Hepatocyte (in vitro differentiated cells): ENCODE results near the gene TSSK3. TPM values are rescaled to one million over a fixed set of nuclear protein-coding genes. Genes with fewer than 3 reads are reported as not detected.

Experiments
- DNase-seq: peaks from one replicate; pipeline ENCODE4 v3.0.0-alpha.2; 2016; ENCODE audit warnings: low spot score
- H2AFZ ChIP-seq: fragments of 200-600 bp; sonication (generic); 2 replicates; pipeline ENCODE4 v1.6.0; 2016; ENCODE audit warnings: antibody characterized with exemption, mild to moderate bottlenecking
- H3K27ac ChIP-seq: fragments of 200-600 bp; sonication (generic); 2 replicates; pipeline ENCODE4 v1.5.1; 2016; ENCODE audit warnings: mild to moderate bottlenecking
- H3K27me3 ChIP-seq: fragments of 200-600 bp; sonication (generic); 2 replicates; pipeline ENCODE4 v1.6.1; 2016
- H3K36me3 ChIP-seq: fragments of 200-600 bp; sonication (generic); replicated peaks from 2 replicates; pipeline ENCODE4 v1.5.1; 2016; ENCODE audit warnings: low read depth; ENCODE audit not compliant: insufficient read depth
- H3K4me1 ChIP-seq: fragments of 200-600 bp; sonication (generic); 2 replicates; pipeline ENCODE4 v1.5.1; 2016; ENCODE audit warnings: mild to moderate bottlenecking, moderate library complexity; ENCODE audit not compliant: insufficient read depth
- H3K4me2 ChIP-seq: fragments of 200-600 bp; sonication (generic); 2 replicates; pipeline ENCODE4 v1.6.0; 2016
- H3K4me3 ChIP-seq: fragments of 200-600 bp; sonication (generic); 2 replicates; pipeline ENCODE4 v1.5.1; 2016; ENCODE audit warnings: mild to moderate bottlenecking
- H3K79me2 ChIP-seq: fragments of 200-600 bp; sonication (generic); 2 replicates; pipeline ENCODE4 v1.6.0; 2017; ENCODE audit warnings: mild to moderate bottlenecking
- H3K9me2 ChIP-seq: fragments of 200-600 bp; sonication (generic); replicated peaks from 2 replicates; pipeline ENCODE4 v1.6.0; 2017; ENCODE audit warnings: mild to moderate bottlenecking; ENCODE audit not compliant: insufficient read depth
- H3K9me3 ChIP-seq: fragments of 200-600 bp; sonication (generic); 2 replicates; pipeline ENCODE4 v1.5.1; 2016; ENCODE audit warnings: low read depth, mild to moderate bottlenecking
- H4K20me1 ChIP-seq: fragments of 200-600 bp; sonication (generic); 2 replicates; pipeline ENCODE4 v1.6.0; 2016; ENCODE audit warnings: mild to moderate bottlenecking; ENCODE audit not compliant: insufficient read depth, poor library complexity, severe bottlenecking
- EZH2 ChIP-seq: fragments of 200-600 bp; sonication (generic); IDR thresholded peaks from 2 replicates; pipeline ENCODE4 v1.6.1; 2016; ENCODE audit warnings: antibody characterized with exemption, mild to moderate bottlenecking, borderline replicate concordance
- EZH2phosphoT487 ChIP-seq: fragments of 200-600 bp; sonication (generic); IDR thresholded peaks from one replicate; pipeline ENCODE4 v1.6.1; 2018; ENCODE audit warnings: antibody characterized with exemption, mild to moderate bottlenecking, low read depth, moderate library complexity; ENCODE audit not compliant: unreplicated experiment, severe bottlenecking
- WGBS: methylation state at CpG from one replicate; pipeline ENCODE4 v1.1.6; 2016; ENCODE audit warnings: low lambda C conversion rate; ENCODE audit errors: missing lambda C conversion rate; 5-methylcytosine and 5-hydroxymethylcytosine counted together
- polyA plus RNA-seq: library from polyadenylated mRNA; unstranded; fragments of >200 nt; fragmentation: Nextera tagmentation; extraction: Ambion mirVana; gene quantifications from 2 replicates; pipeline ENCODE4 v1.2.1, GENCODE V29; 2016
- total RNA-seq: library from RNA; depleted of rRNA; stranded (reverse); fragments of >200 nt; gene quantifications from 2 replicates; pipeline ENCODE4 v1.2.3, GENCODE V29; 2014
- TF ChIP-seq, protein P1 (sequence below): fragments of 200-600 bp; sonication (generic); IDR thresholded peaks from 2 replicates; pipeline ENCODE4 v1.5.1; 2016; ENCODE audit warnings: antibody characterized with exemption, mild to moderate bottlenecking; ENCODE audit not compliant: poor library complexity

TSSK3 gene
- total and polyA plus RNA-seq, 2 experiments from 2014 or later = 1.4 TPM

DNA sequence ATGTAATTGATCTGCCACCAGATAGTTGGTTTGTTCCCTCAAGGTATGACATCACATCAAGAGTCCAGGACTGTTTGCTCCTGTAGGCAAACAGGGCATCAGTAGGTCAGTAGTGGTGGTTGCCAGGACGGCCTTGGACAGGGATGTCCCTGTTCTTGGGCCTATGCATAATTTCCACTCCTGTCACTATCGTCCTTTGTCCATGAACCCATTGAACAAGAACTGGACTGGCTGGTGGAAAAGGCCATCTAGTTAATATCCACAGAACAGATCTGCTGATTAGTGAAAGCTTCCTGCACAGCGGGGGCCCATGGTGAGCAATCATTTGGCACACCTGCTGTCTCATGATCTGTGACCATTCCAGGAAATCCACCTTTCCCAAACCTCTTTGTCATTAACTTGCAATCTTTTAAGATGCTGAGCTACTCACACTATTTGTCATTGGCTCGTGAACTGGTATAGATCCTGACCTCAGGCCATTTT lies 44.3 kb downstream of the TSSK3 start:
- 83% methylated on average over 4 of the region's 4 CpGs for WGBS
- Histone ChIP-seq H3K27me3 (no peaks in the 10 kb centered on the region), H3K9me2 (no peaks in the 10 kb centered on the region), H3K9me3 (no peaks in the 10 kb centered on the region), H4K20me1 (no peaks in the 10 kb centered on the region), H3K4me2 (no peak overlapping the region), H3K36me3 (no peaks in the 10 kb centered on the region), H2AFZ (no peak overlapping the region), H3K79me2 (no peaks in the 10 kb centered on the region), H3K4me1 (no peaks in the 10 kb centered on the region), H3K27ac (no peak overlapping the region), H3K4me3 (no peak overlapping the region)
- no peak for DNase-seq
- TF ChIP-seq EZH2 (no peak), EZH2phosphoT487 (no peak)
- TF ChIP-seq, protein P1, sequence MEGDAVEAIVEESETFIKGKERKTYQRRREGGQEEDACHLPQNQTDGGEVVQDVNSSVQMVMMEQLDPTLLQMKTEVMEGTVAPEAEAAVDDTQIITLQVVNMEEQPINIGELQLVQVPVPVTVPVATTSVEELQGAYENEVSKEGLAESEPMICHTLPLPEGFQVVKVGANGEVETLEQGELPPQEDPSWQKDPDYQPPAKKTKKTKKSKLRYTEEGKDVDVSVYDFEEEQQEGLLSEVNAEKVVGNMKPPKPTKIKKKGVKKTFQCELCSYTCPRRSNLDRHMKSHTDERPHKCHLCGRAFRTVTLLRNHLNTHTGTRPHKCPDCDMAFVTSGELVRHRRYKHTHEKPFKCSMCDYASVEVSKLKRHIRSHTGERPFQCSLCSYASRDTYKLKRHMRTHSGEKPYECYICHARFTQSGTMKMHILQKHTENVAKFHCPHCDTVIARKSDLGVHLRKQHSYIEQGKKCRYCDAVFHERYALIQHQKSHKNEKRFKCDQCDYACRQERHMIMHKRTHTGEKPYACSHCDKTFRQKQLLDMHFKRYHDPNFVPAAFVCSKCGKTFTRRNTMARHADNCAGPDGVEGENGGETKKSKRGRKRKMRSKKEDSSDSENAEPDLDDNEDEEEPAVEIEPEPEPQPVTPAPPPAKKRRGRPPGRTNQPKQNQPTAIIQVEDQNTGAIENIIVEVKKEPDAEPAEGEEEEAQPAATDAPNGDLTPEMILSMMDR = no peak

DNA sequence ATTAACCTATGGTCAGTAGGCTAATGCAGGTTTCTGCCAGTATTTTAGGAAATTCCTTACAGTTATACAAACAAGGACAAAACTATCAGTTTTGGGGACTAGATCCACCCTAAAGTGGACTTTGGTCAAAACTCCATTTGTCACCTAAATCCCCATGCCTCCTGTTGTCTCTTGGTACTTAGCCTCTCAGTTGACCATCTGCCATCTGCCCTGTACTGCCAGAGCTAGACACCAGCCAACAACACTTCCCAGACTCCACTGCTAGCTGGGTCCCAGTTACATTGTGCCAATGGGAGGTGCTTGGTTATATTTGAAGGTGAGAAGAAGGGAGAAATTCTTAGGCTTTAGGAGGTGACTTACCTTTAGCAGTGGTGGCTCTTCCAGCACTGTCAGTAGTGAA lies 48.9 kb downstream of the TSSK3 start:
- H3K4me3 ChIP-seq = no peak overlapping the region
- H4K20me1 ChIP-seq = no peaks in the 10 kb centered on the region
- H3K4me2 ChIP-seq = no peak overlapping the region
- no peaks in the 10 kb centered on the region for H3K27me3 ChIP-seq
- H3K4me1 ChIP-seq = no peaks in the 10 kb centered on the region
- H3K9me3 ChIP-seq = no peaks in the 10 kb centered on the region
- H3K9me2 ChIP-seq = no peaks in the 10 kb centered on the region
- no peaks in the 10 kb centered on the region for H3K36me3 ChIP-seq
- H2AFZ ChIP-seq = no peak overlapping the region
- TF ChIP-seq EZH2phosphoT487 = no peak
- no peak for TF ChIP-seq EZH2
- TF ChIP-seq, protein P1 = no peak
- no peak for DNase-seq
- H3K27ac ChIP-seq = no peak overlapping the region
- H3K79me2 ChIP-seq = no peaks in the 10 kb centered on the region

DNA sequence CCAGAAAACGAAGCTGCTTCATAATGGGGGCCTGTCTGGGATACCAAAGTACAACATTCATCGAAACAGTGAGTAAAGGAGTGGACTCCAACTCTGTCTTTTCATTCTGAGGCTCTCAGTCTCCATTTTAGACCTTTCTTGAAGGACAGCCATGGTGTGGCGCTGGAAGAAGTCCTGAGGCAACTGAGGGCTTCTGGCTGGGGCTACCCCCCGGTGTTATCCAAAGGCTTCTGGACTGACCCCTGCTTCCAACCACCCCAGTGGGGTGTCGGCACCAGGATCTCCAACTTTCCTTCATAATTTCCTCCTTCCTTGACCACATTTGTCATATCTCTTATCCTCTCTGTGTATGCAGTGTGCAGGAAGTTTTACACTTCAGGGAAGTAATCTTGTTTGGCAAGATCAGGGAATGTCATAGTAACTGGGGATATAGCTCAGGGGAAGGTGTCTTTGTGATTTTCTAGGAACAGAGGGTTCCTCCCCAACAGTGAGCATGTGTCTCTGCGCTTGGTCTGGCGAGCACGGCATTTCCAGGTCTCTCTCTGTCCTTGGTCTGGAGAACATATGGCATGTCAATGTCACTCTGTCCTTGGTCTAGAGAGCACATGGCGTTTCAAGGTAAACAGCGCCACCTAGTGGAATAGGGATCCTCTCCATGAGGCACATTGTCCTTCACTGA lies 51.3 kb downstream of the TSSK3 start:
- no peaks in the 10 kb centered on the region for H3K9me2 ChIP-seq
- H3K4me2 ChIP-seq = no peak overlapping the region
- no peaks in the 10 kb centered on the region for H3K27me3 ChIP-seq
- H3K9me3 ChIP-seq = no peaks in the 10 kb centered on the region
- no peak overlapping the region for H3K27ac ChIP-seq
- H4K20me1 ChIP-seq = no peaks in the 10 kb centered on the region
- H2AFZ ChIP-seq = no peak overlapping the region
- H3K4me1 ChIP-seq = no peaks in the 10 kb centered on the region
- no peak for TF ChIP-seq EZH2phosphoT487
- TF ChIP-seq, protein P1 = peak; percentile 47
- no peaks in the 10 kb centered on the region for H3K36me3 ChIP-seq
- no peak overlapping the region for H3K4me3 ChIP-seq
- no peaks in the 10 kb centered on the region for H3K79me2 ChIP-seq
- peak; percentile 67 for DNase-seq
- WGBS = 83% methylated on average over 10 of the region's 10 CpGs

Other genes starting within 250 kb of the TSSK3 start
- 50.5 and 52.7 TPM in 2 replicates for gene TXLNA, start 182.9 kb upstream of the TSSK3 start, total RNA-seq
- 37.1 and 41.2 TPM in 2 replicates for gene TXLNA, start 182.9 kb upstream of the TSSK3 start, polyA plus RNA-seq
- 12.9 and 15.8 TPM in 2 replicates for gene CCDC28B, start 161.9 kb upstream of the TSSK3 start, total RNA-seq
- 28.5 and 29.5 TPM in 2 replicates for gene CCDC28B, start 161.9 kb upstream of the TSSK3 start, polyA plus RNA-seq
- gene IQCC, start 156.9 kb upstream of the TSSK3 start, total RNA-seq = 1.5 and 1.9 TPM in 2 replicates
- 1.5 and 3.4 TPM in 2 replicates for gene IQCC, start 156.9 kb upstream of the TSSK3 start, polyA plus RNA-seq
- gene DCDC2B, start 153.4 kb upstream of the TSSK3 start, total RNA-seq = not detected in 2 replicates
- 0.17 and 0.96 TPM in 2 replicates for gene DCDC2B, start 153.4 kb upstream of the TSSK3 start, polyA plus RNA-seq
- gene TMEM234, start 140.2 kb upstream of the TSSK3 start, total RNA-seq = 11.9 and 14.8 TPM in 2 replicates
- 27.4 and 38.6 TPM in 2 replicates for gene TMEM234, start 140.2 kb upstream of the TSSK3 start, polyA plus RNA-seq
- gene EIF3I, start 140.1 kb upstream of the TSSK3 start, total RNA-seq = 207 and 227 TPM in 2 replicates
- 177 and 183 TPM in 2 replicates for gene EIF3I, start 140.1 kb upstream of the TSSK3 start, polyA plus RNA-seq
- 0.16 and 0.53 TPM in 2 replicates for gene FAM167B, start 115.3 kb upstream of the TSSK3 start, total RNA-seq
- gene FAM167B, start 115.3 kb upstream of the TSSK3 start, polyA plus RNA-seq = 0.75 TPM in 1 of 2 replicates, not detected in the other
- gene LCK, start 111.3 kb upstream of the TSSK3 start, total RNA-seq = 0.40 and 0.68 TPM in 2 replicates
- gene LCK, start 111.3 kb upstream of the TSSK3 start, polyA plus RNA-seq = 0.79 and 0.94 TPM in 2 replicates
- 94.6 and 95.8 TPM in 2 replicates for gene HDAC1, start 70.5 kb upstream of the TSSK3 start, total RNA-seq
- 108 and 117 TPM in 2 replicates for gene HDAC1, start 70.5 kb upstream of the TSSK3 start, polyA plus RNA-seq
- gene MARCKSL1, start 26.3 kb upstream of the TSSK3 start, total RNA-seq = 143 and 149 TPM in 2 replicates
- 346 and 358 TPM in 2 replicates for gene MARCKSL1, start 26.3 kb upstream of the TSSK3 start, polyA plus RNA-seq
- 4.2 and 5.4 TPM in 2 replicates for gene FAM229A, start 54 bp upstream of the TSSK3 start, total RNA-seq
- 3.4 and 5.2 TPM in 2 replicates for gene FAM229A, start 54 bp upstream of the TSSK3 start, polyA plus RNA-seq
- 69.6 and 80.5 TPM in 2 replicates for gene BSDC1, start 31.9 kb downstream of the TSSK3 start, total RNA-seq
- gene BSDC1, start 31.9 kb downstream of the TSSK3 start, polyA plus RNA-seq = 56.2 and 65.7 TPM in 2 replicates
- gene ZBTB8B, start 102.5 kb downstream of the TSSK3 start, total RNA-seq = 0.36 and 0.90 TPM in 2 replicates
- gene ZBTB8B, start 102.5 kb downstream of the TSSK3 start, polyA plus RNA-seq = 0.22 and 0.28 TPM in 2 replicates
- 5.1 and 5.7 TPM in 2 replicates for gene ZBTB8A, start 176.9 kb downstream of the TSSK3 start, total RNA-seq
- 3.0 and 3.7 TPM in 2 replicates for gene ZBTB8A, start 176.9 kb downstream of the TSSK3 start, polyA plus RNA-seq